ENCODE results near the gene FXN.
A peak's percentile ranks its signal among the peaks of the same experiment; 100 is the strongest.

The FXN gene

DNA sequence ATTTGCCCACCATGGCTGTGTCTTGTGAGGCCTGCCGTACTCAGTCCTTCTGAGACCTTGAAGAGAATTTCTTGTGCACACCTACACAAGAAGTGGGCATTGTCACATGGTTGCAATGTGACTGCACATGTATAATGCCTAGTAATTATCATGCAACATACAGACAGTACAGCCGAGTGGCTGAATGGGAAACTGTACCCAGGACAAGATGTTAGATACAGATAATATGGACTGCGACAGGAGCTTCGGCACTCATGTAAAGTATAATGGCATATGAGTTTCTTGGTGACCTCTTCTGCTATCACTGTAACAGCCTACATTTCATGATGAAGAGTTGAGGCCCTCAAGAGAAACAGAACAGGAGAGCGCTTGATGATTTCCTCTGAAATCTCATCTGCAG is 16.8 kb upstream of the FXN start:
- ATAC-seq, result no peak
- TF ChIP-seq RARB (CRISPR knock-in tag; IDR thresholded peaks at IDR 0.05), result no peak
- TF ChIP-seq ZNF70 (CRISPR knock-in tag; IDR thresholded peaks at IDR 0.05), result no peak
- no peak for TF ChIP-seq ISL1 (CRISPR knock-in tag; IDR thresholded peaks at IDR 0.05)
- TF ChIP-seq BACH2 (CRISPR knock-in tag; IDR thresholded peaks at IDR 0.05; ENCODE audit: borderline replicate concordance), result no peak
- TF ChIP-seq, protein P1, sequence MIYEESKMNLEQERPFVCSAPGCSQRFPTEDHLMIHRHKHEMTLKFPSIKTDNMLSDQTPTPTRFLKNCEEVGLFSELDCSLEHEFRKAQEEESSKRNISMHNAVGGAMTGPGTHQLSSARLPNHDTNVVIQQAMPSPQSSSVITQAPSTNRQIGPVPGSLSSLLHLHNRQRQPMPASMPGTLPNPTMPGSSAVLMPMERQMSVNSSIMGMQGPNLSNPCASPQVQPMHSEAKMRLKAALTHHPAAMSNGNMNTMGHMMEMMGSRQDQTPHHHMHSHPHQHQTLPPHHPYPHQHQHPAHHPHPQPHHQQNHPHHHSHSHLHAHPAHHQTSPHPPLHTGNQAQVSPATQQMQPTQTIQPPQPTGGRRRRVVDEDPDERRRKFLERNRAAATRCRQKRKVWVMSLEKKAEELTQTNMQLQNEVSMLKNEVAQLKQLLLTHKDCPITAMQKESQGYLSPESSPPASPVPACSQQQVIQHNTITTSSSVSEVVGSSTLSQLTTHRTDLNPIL (CRISPR knock-in tag; IDR thresholded peaks at IDR 0.05; ENCODE audit: low read depth), result no peak
- no peak for TF ChIP-seq ZFP3 (CRISPR knock-in tag; IDR thresholded peaks at IDR 0.05)
- TF ChIP-seq SNAI2 (CRISPR knock-in tag; IDR thresholded peaks at IDR 0.05), result no peak
- TF ChIP-seq ZC3H10 (CRISPR knock-in tag; IDR thresholded peaks at IDR 0.05), result no peak

DNA sequence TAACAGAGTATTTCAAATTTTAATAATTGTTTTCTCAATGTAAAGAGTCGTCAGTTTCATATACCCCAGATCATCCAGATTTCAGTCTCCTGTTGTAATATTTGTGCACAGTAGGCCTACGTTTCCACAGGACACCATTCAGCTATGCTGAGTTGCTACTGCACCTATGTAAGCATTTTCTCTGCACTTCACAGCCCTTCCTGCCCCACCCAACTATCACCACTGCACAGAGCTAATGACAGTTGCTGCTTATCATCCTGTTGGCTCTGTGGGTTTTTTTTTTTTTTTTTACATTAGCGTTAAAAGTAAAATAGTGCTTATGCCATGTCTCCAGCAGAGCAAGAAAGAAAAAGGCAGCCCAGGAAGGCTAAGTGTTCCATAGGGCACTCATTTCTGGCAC is 15.7 kb upstream of the FXN start:
- TF ChIP-seq, protein P2, sequence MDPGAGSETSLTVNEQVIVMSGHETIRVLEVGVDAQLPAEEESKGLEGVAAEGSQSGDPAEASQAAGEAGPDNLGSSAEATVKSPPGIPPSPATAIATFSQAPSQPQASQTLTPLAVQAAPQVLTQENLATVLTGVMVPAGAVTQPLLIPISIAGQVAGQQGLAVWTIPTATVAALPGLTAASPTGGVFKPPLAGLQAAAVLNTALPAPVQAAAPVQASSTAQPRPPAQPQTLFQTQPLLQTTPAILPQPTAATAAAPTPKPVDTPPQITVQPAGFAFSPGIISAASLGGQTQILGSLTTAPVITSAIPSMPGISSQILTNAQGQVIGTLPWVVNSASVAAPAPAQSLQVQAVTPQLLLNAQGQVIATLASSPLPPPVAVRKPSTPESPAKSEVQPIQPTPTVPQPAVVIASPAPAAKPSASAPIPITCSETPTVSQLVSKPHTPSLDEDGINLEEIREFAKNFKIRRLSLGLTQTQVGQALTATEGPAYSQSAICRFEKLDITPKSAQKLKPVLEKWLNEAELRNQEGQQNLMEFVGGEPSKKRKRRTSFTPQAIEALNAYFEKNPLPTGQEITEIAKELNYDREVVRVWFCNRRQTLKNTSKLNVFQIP (CRISPR knock-in tag; IDR thresholded peaks at IDR 0.05; ENCODE audit: borderline replicate concordance, low read depth), result no peak
- no peak for TF ChIP-seq ZNF565 (CRISPR knock-in tag; conservative IDR thresholded peaks at IDR 0.05; ENCODE audit: low read depth)
- ATAC-seq, result no peak

DNA sequence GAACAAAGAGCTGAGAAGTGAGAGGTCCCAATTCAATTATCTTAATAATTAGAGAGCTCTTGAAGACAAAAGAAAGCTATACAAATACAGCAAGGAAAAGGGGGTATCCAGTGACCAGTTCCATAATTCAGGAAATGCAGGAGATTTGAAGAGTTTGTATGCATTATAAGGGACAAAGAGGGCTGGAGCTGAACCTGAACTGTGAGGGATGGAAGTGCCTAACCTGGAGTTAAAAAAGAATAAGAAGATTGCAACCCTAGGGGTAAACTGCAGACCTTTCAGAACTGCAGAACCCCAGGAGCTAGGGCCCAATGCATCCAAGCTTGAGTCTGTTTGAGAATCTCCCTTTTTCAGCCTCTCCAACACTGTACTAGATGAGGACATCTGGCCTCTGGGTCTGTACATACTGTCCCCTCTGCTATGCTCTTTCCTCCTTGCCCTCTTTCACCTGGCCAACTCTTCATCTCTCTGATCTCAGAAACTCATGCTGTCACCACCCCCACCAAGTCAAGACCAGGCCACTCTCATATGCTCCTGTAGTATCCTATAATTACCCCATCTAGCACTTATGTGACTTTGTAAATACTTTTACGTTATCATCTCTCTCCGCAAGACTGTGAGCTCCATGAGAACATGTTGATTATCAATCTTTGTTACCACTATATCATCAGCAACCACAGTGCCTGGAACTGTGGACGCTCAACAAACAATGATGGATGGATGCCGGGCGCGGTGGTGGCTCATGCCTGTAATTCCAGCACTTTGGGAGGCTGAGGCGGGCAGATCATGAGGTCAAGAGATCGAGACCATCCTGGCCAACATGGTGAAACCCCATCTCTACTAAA is 15.0 kb upstream of the FXN start:
- ATAC-seq, result no peak
- TF ChIP-seq, protein P3, sequence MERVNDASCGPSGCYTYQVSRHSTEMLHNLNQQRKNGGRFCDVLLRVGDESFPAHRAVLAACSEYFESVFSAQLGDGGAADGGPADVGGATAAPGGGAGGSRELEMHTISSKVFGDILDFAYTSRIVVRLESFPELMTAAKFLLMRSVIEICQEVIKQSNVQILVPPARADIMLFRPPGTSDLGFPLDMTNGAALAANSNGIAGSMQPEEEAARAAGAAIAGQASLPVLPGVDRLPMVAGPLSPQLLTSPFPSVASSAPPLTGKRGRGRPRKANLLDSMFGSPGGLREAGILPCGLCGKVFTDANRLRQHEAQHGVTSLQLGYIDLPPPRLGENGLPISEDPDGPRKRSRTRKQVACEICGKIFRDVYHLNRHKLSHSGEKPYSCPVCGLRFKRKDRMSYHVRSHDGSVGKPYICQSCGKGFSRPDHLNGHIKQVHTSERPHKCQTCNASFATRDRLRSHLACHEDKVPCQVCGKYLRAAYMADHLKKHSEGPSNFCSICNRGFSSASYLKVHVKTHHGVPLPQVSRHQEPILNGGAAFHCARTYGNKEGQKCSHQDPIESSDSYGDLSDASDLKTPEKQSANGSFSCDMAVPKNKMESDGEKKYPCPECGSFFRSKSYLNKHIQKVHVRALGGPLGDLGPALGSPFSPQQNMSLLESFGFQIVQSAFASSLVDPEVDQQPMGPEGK (CRISPR knock-in tag; IDR thresholded peaks at IDR 0.05; ENCODE audit: borderline replicate concordance), result no peak
- TF ChIP-seq ZNF565 (CRISPR knock-in tag; conservative IDR thresholded peaks at IDR 0.05; ENCODE audit: low read depth), result no peak

DNA sequence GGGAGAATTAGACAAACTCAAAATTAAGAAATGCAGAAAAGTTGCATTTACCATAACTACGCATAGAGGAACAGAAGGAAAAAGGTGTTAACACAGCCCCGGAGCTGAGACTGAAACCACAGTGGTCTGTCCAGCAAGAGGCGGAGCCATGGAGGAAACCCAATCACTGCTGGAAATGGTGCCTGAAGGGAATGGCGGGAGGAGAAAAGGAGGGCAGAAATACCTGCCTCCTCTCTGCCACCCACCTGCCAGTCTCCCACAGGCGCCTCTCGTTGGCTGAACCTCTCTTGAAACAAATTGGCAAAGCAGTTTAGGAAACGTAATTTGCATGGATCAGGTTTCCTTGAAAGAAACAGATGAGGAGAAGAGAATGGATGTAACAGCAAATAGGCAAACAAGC is 11.9 kb upstream of the FXN start:
- TF ChIP-seq, protein P2 (CRISPR knock-in tag; IDR thresholded peaks at IDR 0.05; ENCODE audit: borderline replicate concordance, low read depth), result no peak
- TF ChIP-seq ZC3H10 (CRISPR knock-in tag; IDR thresholded peaks at IDR 0.05) (no peak), TCF4 (CRISPR knock-in tag; IDR thresholded peaks at IDR 0.05; ENCODE audit: borderline replicate concordance) (no peak), ZNF565 (CRISPR knock-in tag; conservative IDR thresholded peaks at IDR 0.05; ENCODE audit: low read depth) (no peak), ZNF70 (CRISPR knock-in tag; IDR thresholded peaks at IDR 0.05) (no peak), ARNTL (CRISPR knock-in tag; IDR thresholded peaks at IDR 0.05; ENCODE audit: borderline replicate concordance, low read depth) (no peak), PPARA (CRISPR knock-in tag; IDR thresholded peaks at IDR 0.05; ENCODE audit: borderline replicate concordance) (no peak), SNAI2 (CRISPR knock-in tag; IDR thresholded peaks at IDR 0.05) (no peak), BACH2 (CRISPR knock-in tag; IDR thresholded peaks at IDR 0.05; ENCODE audit: borderline replicate concordance) (no peak), ZNF8 (CRISPR knock-in tag; IDR thresholded peaks at IDR 0.05) (no peak), ZFP30 (CRISPR knock-in tag; IDR thresholded peaks at IDR 0.05) (no peak), ISL1 (CRISPR knock-in tag; IDR thresholded peaks at IDR 0.05) (no peak), RARB (CRISPR knock-in tag; IDR thresholded peaks at IDR 0.05) (no peak)
- TF ChIP-seq, protein P1 (CRISPR knock-in tag; IDR thresholded peaks at IDR 0.05; ENCODE audit: low read depth), result no peak
- TF ChIP-seq, protein P4, sequence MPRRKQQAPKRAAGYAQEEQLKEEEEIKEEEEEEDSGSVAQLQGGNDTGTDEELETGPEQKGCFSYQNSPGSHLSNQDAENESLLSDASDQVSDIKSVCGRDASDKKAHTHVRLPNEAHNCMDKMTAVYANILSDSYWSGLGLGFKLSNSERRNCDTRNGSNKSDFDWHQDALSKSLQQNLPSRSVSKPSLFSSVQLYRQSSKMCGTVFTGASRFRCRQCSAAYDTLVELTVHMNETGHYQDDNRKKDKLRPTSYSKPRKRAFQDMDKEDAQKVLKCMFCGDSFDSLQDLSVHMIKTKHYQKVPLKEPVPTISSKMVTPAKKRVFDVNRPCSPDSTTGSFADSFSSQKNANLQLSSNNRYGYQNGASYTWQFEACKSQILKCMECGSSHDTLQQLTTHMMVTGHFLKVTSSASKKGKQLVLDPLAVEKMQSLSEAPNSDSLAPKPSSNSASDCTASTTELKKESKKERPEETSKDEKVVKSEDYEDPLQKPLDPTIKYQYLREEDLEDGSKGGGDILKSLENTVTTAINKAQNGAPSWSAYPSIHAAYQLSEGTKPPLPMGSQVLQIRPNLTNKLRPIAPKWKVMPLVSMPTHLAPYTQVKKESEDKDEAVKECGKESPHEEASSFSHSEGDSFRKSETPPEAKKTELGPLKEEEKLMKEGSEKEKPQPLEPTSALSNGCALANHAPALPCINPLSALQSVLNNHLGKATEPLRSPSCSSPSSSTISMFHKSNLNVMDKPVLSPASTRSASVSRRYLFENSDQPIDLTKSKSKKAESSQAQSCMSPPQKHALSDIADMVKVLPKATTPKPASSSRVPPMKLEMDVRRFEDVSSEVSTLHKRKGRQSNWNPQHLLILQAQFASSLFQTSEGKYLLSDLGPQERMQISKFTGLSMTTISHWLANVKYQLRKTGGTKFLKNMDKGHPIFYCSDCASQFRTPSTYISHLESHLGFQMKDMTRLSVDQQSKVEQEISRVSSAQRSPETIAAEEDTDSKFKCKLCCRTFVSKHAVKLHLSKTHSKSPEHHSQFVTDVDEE (CRISPR knock-in tag; IDR thresholded peaks at IDR 0.05), result no peak
- TF ChIP-seq, protein P5, sequence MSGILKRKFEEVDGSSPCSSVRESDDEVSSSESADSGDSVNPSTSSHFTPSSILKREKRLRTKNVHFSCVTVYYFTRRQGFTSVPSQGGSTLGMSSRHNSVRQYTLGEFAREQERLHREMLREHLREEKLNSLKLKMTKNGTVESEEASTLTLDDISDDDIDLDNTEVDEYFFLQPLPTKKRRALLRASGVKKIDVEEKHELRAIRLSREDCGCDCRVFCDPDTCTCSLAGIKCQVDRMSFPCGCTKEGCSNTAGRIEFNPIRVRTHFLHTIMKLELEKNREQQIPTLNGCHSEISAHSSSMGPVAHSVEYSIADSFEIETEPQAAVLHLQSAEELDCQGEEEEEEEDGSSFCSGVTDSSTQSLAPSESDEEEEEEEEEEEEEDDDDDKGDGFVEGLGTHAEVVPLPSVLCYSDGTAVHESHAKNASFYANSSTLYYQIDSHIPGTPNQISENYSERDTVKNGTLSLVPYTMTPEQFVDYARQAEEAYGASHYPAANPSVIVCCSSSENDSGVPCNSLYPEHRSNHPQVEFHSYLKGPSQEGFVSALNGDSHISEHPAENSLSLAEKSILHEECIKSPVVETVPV (CRISPR knock-in tag; IDR thresholded peaks at IDR 0.05), result no peak
- TF ChIP-seq, protein P3 (CRISPR knock-in tag; IDR thresholded peaks at IDR 0.05; ENCODE audit: borderline replicate concordance), result no peak
- peak; percentile 50 for ATAC-seq

Measured in SK-N-SH treated with all-trans-retinoic acid at 6 μM for 48 hours (cell line).